HUES6 (cell line): ENCODE measurements around the gene CEP57.

Experiments
- H3K27ac ChIP-seq: 2 replicates; pipeline ENCODE4 v1.7.0; 2013; ENCODE audit warnings: low read depth, mild to moderate bottlenecking, low read length, inconsistent platforms
- H3K27me3 ChIP-seq: 2 replicates; pipeline ENCODE4 v1.6.1; 2013; ENCODE audit warnings: low read length; ENCODE audit not compliant: control insufficient read depth, insufficient read depth
- H3K36me3 ChIP-seq: 2 replicates; pipeline ENCODE4 v1.6.1; 2013; ENCODE audit warnings: low read length; ENCODE audit not compliant: control insufficient read depth, insufficient read depth
- H3K4me1 ChIP-seq: 2 replicates; pipeline ENCODE4 v1.6.1; 2013; ENCODE audit warnings: low read length; ENCODE audit not compliant: control insufficient read depth, insufficient read depth
- H3K4me3 ChIP-seq: 2 replicates; pipeline ENCODE4 v1.5.1; 2013; ENCODE audit warnings: low read depth, low read length
- H3K9ac ChIP-seq: one replicate; pipeline ENCODE4 v1.6.1; 2013; ENCODE audit warnings: mild to moderate bottlenecking, low read length
- H3K9me3 ChIP-seq: 2 replicates; pipeline ENCODE4 v1.6.1; 2013; ENCODE audit warnings: low read depth, low read length; ENCODE audit not compliant: control insufficient read depth, insufficient read depth

The CEP57 gene

GRCh38 chr11:95790123-95790932 lies at the start of gene CEP57:
TSS of gene CEP57 (plus strand) at chr11:95790498. CDS start at chr11:95790699, 201 bp downstream.
- Histone ChIP-seq H3K36me3 (peaks cover 21% of the 10 kb centered on the region), H3K27ac (peak within 1 kb of the TSS; percentile 96), H3K4me1 (peaks cover 10% of the 10 kb centered on the region; the same call in 1 of the 2 replicates), H3K4me3 (peak within 1 kb of the TSS; percentile 86), H3K9me3 (no peaks in the 10 kb centered on the region), H3K27me3 (no peaks in the 10 kb centered on the region), H3K9ac (peak within 1 kb of the TSS; percentile 98)

GRCh38 chr11:95750101-95750500 lies 40.2 kb upstream of the CEP57 start:
- H3K36me3 ChIP-seq = no peaks in the 10 kb centered on the region
- H3K9me3 ChIP-seq = no peaks in the 10 kb centered on the region
- no peak overlapping the region for H3K4me3 ChIP-seq
- H3K27me3 ChIP-seq = no peaks in the 10 kb centered on the region
- no peak overlapping the region for H3K27ac ChIP-seq
- no peaks in the 10 kb centered on the region for H3K4me1 ChIP-seq
- no peak overlapping the region for H3K9ac ChIP-seq

- H3K9ac ChIP-seq = no peak overlapping the region
- no peaks in the 10 kb centered on the region for H3K4me1 ChIP-seq
- H3K4me3 ChIP-seq = no peak overlapping the region
- no peak overlapping the region for H3K27ac ChIP-seq
- H3K9me3 ChIP-seq = no peaks in the 10 kb centered on the region
- H3K36me3 ChIP-seq = no peaks in the 10 kb centered on the region
- no peaks in the 10 kb centered on the region; the same call in 1 of the 2 replicates for H3K27me3 ChIP-seq
Measured at GRCh38 chr11:95751515-95751914, 38.8 kb upstream of the CEP57 start.

GRCh38 chr11:95760941-95761340 lies 29.4 kb upstream of the CEP57 start:
- H3K4me3 ChIP-seq = no peak overlapping the region
- no peaks in the 10 kb centered on the region for H3K4me1 ChIP-seq
- H3K27me3 ChIP-seq = no peaks in the 10 kb centered on the region
- H3K9ac ChIP-seq = no peak overlapping the region
- no peaks in the 10 kb centered on the region for H3K36me3 ChIP-seq
- H3K9me3 ChIP-seq = no peaks in the 10 kb centered on the region
- H3K27ac ChIP-seq = no peak overlapping the region

GRCh38 chr11:95762534-95762933 lies 27.8 kb upstream of the CEP57 start:
- Histone ChIP-seq H3K36me3 (no peaks in the 10 kb centered on the region), H3K4me1 (no peaks in the 10 kb centered on the region), H3K27me3 (no peaks in the 10 kb centered on the region), H3K27ac (no peak overlapping the region), H3K4me3 (no peak overlapping the region), H3K9ac (no peak overlapping the region), H3K9me3 (no peaks in the 10 kb centered on the region)

- H3K4me1 ChIP-seq = no peaks in the 10 kb centered on the region
- H3K27ac ChIP-seq = no peak overlapping the region
- no peaks in the 10 kb centered on the region for H3K9me3 ChIP-seq
- no peaks in the 10 kb centered on the region for H3K27me3 ChIP-seq
- H3K9ac ChIP-seq = no peak overlapping the region
- peaks cover 11% of the 10 kb centered on the region for H3K36me3 ChIP-seq
- no peak overlapping the region for H3K4me3 ChIP-seq
Measured at GRCh38 chr11:95764267-95764898, 25.9 kb upstream of the CEP57 start.

GRCh38 chr11:95766701-95767100 lies 23.6 kb upstream of the CEP57 start:
- Histone ChIP-seq H3K27ac (no peak overlapping the region), H3K9ac (no peak overlapping the region), H3K4me3 (no peak overlapping the region), H3K9me3 (no peaks in the 10 kb centered on the region), H3K27me3 (no peaks in the 10 kb centered on the region), H3K4me1 (no peaks in the 10 kb centered on the region), H3K36me3 (peaks cover 26% of the 10 kb centered on the region)

- Histone ChIP-seq H3K27ac (no peak overlapping the region), H3K36me3 (peaks cover 34% of the 10 kb centered on the region), H3K4me3 (no peak overlapping the region), H3K9ac (no peak overlapping the region), H3K4me1 (no peaks in the 10 kb centered on the region), H3K27me3 (no peaks in the 10 kb centered on the region), H3K9me3 (no peaks in the 10 kb centered on the region)
Measured at GRCh38 chr11:95767498-95767897, 22.8 kb upstream of the CEP57 start.

- Histone ChIP-seq H3K9me3 (no peaks in the 10 kb centered on the region), H3K27me3 (no peaks in the 10 kb centered on the region), H3K9ac (no peak overlapping the region), H3K27ac (no peak overlapping the region), H3K4me1 (no peaks in the 10 kb centered on the region), H3K4me3 (no peak overlapping the region), H3K36me3 (peaks cover 41% of the 10 kb centered on the region)
Measured at GRCh38 chr11:95768521-95768920, 21.8 kb upstream of the CEP57 start.

GRCh38 chr11:95776859-95777258 lies 13.4 kb upstream of the CEP57 start:
- peaks cover 97% of the 10 kb centered on the region for H3K36me3 ChIP-seq
- H3K4me3 ChIP-seq = no peak overlapping the region
- no peaks in the 10 kb centered on the region for H3K9me3 ChIP-seq
- no peaks in the 10 kb centered on the region for H3K4me1 ChIP-seq
- H3K27me3 ChIP-seq = no peaks in the 10 kb centered on the region
- H3K27ac ChIP-seq = no peak overlapping the region
- no peak overlapping the region for H3K9ac ChIP-seq

- Histone ChIP-seq H3K27ac (no peak overlapping the region), H3K4me3 (no peak overlapping the region), H3K27me3 (no peaks in the 10 kb centered on the region), H3K4me1 (no peaks in the 10 kb centered on the region), H3K9me3 (no peaks in the 10 kb centered on the region), H3K36me3 (peaks cover 99% of the 10 kb centered on the region), H3K9ac (no peak overlapping the region)
Measured at GRCh38 chr11:95778699-95779098, 11.6 kb upstream of the CEP57 start.
